HG03139 (cell line): ENCODE data around the gene IL17RB.

Experiments used
- ATAC-seq: cut with Tn5 transposase; IDR thresholded peaks from one replicate; pipeline ENCODE4 v1.9.1; 2021; ENCODE audit not compliant: unreplicated experiment

Gene IL17RB, protein sequence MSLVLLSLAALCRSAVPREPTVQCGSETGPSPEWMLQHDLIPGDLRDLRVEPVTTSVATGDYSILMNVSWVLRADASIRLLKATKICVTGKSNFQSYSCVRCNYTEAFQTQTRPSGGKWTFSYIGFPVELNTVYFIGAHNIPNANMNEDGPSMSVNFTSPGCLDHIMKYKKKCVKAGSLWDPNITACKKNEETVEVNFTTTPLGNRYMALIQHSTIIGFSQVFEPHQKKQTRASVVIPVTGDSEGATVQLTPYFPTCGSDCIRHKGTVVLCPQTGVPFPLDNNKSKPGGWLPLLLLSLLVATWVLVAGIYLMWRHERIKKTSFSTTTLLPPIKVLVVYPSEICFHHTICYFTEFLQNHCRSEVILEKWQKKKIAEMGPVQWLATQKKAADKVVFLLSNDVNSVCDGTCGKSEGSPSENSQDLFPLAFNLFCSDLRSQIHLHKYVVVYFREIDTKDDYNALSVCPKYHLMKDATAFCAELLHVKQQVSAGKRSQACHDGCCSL

GRCh38 chr3:53846134-53846850, at the start of gene IL17RB, which contains the start of gene CHDH:
IL17RB (plus strand) TSS chr3:53846568; CDS start chr3:53846589, 21 bp downstream.
CHDH (minus strand) TSS chr3:53846419; CDS start chr3:53824008, 22,411 bp downstream.
- ATAC-seq: peak; percentile 45

DNA sequence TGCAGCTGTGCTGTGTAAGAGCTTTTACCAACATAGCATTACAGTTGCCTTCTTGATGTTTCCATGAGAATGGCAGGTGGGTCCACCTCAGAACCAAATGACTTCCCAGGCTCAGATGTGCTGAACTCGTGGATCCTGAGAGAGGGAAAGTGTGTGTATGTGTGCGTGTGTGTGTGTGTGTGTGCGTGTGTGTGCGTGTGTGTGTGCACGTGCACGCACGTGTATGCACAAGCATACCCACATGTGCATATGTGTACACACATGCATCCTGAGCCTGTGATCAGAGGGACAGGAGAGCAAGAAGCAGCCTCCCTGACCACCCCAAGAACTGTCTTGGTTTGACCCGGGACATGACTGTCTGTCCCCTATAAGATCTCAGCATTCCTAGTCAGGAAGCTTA, 48.2 kb upstream of the IL17RB start:
- no peak for ATAC-seq

GRCh38 chr3:53799338-53799865, 47.0 kb upstream of the IL17RB start:
- ATAC-seq: no peak

GRCh38 chr3:53800041-53800906, 46.1 kb upstream of the IL17RB start:
- ATAC-seq: no peak

DNA sequence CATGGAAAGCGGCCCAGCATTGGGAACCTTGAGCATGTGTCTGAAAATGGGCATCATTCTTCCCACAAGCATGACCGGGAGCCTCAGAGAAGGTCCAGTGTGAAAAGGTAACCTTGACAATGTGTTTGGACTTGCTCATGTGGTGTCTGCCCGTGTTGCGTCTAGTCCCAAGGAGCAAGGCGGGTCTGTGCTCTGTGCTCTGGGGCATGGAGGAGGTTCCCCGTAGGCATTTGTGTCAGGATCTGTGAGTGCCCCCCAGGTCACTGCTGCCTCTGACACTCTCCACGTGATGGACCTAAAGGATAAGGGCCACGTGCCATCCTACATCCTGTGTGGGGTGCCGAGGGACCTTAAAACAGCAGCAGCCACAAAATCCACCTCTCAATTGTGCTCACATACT, 45.0 kb upstream of the IL17RB start:
- no peak for ATAC-seq

DNA sequence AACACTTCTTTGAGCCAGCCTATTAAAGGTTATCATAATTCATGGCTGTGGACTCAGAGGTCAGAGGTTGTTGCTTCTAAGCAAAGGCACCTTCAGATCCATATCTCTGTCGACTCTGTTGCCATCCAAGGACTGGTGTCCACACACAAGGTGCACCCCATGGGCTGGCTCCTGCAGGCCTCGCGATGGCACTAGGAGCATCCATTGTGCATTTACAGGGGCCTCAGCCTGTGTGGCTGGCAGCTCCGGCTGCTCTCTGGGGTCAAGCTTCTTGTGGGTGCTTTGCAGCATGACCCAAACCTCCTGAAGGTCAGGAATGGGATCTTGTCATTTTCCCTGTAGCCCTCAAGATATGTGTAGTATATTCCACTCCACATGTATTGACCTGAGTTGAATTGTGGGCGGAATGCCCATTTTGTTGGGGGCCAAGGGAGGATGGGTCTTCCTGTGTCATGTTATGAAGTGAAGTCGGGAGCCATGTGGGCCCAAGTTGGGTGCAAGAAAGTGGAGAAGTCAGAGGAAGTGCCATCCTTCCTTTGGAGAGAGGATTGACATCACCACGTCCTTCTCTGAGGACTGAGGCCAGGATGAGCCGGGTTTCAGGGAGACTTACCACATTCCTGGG, 44.0 kb upstream of the IL17RB start:
- ATAC-seq: no peak

GRCh38 chr3:53803124-53803815, 43.1 kb upstream of the IL17RB start:
- no peak for ATAC-seq

DNA sequence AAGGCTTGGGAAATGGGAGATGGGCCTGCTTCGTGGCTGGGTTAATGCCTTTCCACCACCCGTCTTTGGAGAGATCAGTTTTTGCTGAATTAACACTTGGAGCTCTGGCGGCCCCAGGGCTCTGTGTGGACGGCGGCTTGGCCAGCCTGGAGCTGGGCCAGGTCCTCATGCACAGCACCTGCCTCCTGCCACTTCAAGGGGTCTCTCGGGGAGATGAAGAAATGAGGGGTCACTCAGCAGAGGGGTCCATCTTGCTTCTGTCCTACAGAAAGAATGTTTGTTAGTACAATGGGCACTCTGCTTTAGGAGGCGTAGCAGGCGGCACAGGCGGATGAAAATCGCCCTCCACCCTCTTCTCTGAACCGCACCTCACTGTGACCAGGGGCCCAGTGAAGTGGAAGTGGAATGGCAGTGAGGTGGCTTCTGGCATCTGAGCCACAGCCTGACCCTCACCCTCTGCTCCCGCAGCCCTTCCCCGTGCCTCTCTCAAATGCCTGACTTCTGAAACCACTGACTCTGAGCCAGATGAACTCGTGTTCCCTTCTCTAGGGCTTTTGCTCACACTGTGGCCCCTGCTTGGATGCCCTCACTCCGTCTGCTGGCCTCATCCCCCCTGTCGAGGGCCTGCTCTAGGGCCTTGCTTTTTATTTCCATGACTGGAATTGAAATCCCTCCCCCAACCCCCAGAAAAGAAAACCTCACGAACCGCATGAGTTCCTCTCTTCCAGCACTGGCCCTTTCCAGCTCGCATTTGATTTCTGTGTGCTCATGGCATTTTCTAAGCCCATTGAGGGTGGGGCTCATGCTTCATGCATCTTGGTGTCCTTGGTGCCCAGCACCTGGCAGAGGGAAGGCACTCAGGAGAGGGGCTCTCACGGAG, 42.3 kb upstream of the IL17RB start:
- no peak for ATAC-seq

DNA sequence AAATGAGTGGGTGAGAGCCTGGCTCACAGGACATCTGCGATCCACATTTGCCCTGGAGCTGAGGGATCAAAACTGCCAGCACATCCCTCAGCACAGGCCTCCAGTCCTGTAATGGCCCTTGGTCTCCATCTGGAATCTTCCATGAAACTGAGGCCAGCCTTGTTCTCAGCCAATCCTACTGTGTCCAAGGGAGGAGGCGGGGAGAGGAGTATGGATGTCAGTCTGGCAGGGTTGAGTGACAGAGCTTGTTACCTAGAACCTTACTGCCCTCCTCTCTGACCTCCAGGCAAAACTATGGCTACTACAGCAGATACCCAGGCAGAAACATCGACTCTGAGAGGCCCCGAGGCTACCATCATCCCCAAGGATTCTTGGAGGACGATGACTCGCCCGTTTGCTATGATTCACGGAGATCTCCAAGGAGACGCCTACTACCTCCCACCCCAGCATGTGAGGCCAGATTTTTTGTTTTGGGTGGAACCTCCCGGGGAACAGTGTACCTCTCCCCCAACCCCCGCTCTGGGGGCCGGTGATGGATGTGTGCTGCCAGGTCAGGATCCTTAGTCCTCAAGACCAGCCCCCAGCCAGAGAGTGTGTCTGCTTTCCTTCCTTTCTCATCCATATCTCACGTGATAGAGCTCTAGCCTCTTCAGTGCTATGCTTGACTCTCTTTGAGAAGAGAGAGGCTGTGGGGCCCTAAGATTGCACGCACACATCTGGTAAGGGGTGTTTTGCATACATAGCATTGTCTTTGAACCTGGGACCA, 41.5 kb upstream of the IL17RB start:
- no peak for ATAC-seq

GRCh38 chr3:53805463-53806159, 40.8 kb upstream of the IL17RB start:
- no peak for ATAC-seq

DNA sequence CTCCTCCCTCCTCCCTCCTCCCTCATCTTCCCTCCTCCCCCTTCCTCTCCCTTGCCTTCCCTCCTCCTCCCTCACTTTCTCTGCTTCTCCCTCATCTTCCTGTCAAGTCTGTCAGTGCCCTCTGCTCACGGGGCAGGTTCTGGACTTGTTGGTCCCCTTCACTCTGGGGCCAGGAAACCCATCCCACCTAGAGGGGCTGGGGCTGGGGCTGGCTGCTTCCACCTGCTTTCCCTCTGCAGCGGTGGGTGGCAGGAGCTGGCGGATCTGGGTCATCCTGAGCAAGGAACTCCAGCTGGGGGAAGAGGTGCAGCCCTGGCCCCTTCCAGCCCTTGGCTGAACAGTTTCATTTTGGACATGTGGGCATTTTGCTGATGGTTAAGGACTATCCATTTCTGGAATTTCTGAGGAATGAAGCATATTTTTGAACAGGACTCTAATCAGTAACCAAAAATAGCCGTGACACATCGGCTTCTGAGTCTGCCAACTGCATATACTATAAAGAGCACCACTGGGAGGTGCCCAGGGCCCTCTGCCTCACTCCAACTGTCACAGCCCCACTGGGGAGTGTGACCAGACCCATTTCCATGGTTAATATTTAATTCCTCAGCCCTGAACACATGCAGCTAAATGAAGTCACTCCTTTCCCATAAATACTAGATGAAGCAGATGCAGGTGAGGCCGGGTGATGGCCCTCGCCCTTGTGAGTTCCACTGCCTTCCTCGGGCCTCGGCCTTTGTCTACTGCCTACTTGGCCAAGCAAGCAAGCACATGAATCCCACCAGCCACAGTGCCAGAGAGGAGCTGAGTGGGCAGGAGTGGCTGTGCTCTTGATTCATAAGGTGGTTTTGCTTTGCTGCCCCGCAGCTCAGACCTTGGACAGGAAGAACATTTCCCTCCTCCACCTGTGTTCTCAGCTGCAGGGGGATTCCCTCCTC, 39.9 kb upstream of the IL17RB start:
- ATAC-seq: no peak

GRCh38 chr3:53807117-53807810, 39.1 kb upstream of the IL17RB start:
- no peak for ATAC-seq

GRCh38 chr3:53808496-53808895, 37.9 kb upstream of the IL17RB start:
- ATAC-seq: no peak

- no peak for ATAC-seq
These were observed 37.1 kb upstream of the IL17RB start for GRCh38 chr3:53809267-53809666.

GRCh38 chr3:53809764-53810400, 36.5 kb upstream of the IL17RB start:
- ATAC-seq: no peak
